ENCODE data around the gene GALM.

Gene GALM

DNA sequence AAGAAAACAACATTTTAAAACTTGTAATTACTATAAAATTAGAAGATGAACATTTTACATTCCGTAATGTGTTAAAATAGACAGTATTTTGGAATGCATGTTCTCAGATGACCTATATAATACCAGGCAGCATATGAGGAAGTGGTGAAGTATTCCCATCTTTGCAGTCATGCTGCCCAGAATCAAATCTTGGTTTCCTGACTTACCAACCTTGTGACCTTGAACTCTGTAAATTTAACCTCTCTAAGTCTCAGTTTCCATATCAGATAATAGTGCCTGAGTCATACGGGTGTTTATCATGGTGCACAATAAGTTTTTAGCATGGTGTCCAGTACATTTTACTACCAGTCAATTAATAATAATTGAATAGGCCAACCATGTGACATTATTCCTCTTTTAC lies 7.3 kb upstream of the GALM start:
- H3K27ac ChIP-seq (ENCODE audit: low read depth, low read length): no peak overlapping the region
- H3K9me2 ChIP-seq (replicated peaks; ENCODE audit: insufficient read depth, low read length): no peaks in the 10 kb centered on the region
- H3F3A ChIP-seq (ENCODE audit: insufficient read depth): no peaks in the 10 kb centered on the region
- no peaks in the 10 kb centered on the region for H3K79me2 ChIP-seq (ENCODE audit: insufficient read depth, low read length)
- H2AFZ ChIP-seq (ENCODE audit: low read depth, low read length, severe bottlenecking): no peak overlapping the region
- H3K36me3 ChIP-seq (ENCODE audit: low read length): no peaks in the 10 kb centered on the region
- no peaks in the 10 kb centered on the region for H4K20me1 ChIP-seq (ENCODE audit: low read depth, low read length)
- no peak overlapping the region for H3K4me2 ChIP-seq (ENCODE audit: low read depth, low read length, poor library complexity, severe bottlenecking)
- H3K4me3 ChIP-seq (ENCODE audit: insufficient read depth, low read length, poor library complexity, severe bottlenecking): no peak overlapping the region
- no peaks in the 10 kb centered on the region for H3K9me3 ChIP-seq (ENCODE audit: insufficient read depth, low read length)
- no peak overlapping the region for H3K9ac ChIP-seq (ENCODE audit: low read length)
- TF ChIP-seq EZH2phosphoT487 (conservative IDR thresholded peaks at IDR 0.05; ENCODE audit: low read length): no peak
- TF ChIP-seq, protein P1, sequence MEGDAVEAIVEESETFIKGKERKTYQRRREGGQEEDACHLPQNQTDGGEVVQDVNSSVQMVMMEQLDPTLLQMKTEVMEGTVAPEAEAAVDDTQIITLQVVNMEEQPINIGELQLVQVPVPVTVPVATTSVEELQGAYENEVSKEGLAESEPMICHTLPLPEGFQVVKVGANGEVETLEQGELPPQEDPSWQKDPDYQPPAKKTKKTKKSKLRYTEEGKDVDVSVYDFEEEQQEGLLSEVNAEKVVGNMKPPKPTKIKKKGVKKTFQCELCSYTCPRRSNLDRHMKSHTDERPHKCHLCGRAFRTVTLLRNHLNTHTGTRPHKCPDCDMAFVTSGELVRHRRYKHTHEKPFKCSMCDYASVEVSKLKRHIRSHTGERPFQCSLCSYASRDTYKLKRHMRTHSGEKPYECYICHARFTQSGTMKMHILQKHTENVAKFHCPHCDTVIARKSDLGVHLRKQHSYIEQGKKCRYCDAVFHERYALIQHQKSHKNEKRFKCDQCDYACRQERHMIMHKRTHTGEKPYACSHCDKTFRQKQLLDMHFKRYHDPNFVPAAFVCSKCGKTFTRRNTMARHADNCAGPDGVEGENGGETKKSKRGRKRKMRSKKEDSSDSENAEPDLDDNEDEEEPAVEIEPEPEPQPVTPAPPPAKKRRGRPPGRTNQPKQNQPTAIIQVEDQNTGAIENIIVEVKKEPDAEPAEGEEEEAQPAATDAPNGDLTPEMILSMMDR (IDR thresholded peaks at IDR 0.05; ENCODE audit: insufficient read depth, low read length, poor library complexity, severe bottlenecking): no peak
- no peaks in the 10 kb centered on the region for H3K27me3 ChIP-seq (ENCODE audit: low read length)

DNA sequence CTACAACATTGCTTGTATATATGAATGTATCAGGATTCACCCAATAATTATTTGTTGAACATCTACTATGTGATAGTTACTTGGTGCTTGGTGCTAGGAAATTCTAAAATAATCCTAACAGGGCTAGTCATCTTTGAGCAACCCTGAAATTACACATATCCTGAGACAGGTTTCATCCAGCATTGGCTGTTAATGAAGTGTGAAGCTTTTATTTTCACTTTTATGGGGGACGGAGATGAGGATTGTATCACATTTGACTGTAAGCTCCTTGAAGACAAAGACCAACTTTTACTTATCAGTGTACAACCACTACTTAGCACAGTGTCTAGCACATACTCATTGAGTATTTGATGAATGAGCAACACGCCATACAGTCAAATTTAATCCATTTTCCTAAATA lies 6.8 kb upstream of the GALM start:
- no peak for TF ChIP-seq EZH2phosphoT487 (conservative IDR thresholded peaks at IDR 0.05; ENCODE audit: low read length)
- TF ChIP-seq, protein P1 (IDR thresholded peaks at IDR 0.05; ENCODE audit: insufficient read depth, low read length, poor library complexity, severe bottlenecking): no peak
- Histone ChIP-seq H3K27me3 (ENCODE audit: low read length) (no peaks in the 10 kb centered on the region), H3K9ac (ENCODE audit: low read length) (no peak overlapping the region), H4K20me1 (ENCODE audit: low read depth, low read length) (no peaks in the 10 kb centered on the region), H3K9me3 (ENCODE audit: insufficient read depth, low read length) (no peaks in the 10 kb centered on the region), H3K79me2 (ENCODE audit: insufficient read depth, low read length) (no peaks in the 10 kb centered on the region), H3K4me3 (ENCODE audit: insufficient read depth, low read length, poor library complexity, severe bottlenecking) (no peak overlapping the region), H3K36me3 (ENCODE audit: low read length) (no peaks in the 10 kb centered on the region), H3K27ac (ENCODE audit: low read depth, low read length) (no peak overlapping the region), H3K4me2 (ENCODE audit: low read depth, low read length, poor library complexity, severe bottlenecking) (no peak overlapping the region), H3K9me2 (replicated peaks; ENCODE audit: insufficient read depth, low read length) (no peaks in the 10 kb centered on the region), H3F3A (ENCODE audit: insufficient read depth) (no peaks in the 10 kb centered on the region), H2AFZ (ENCODE audit: low read depth, low read length, severe bottlenecking) (no peak overlapping the region)

DNA sequence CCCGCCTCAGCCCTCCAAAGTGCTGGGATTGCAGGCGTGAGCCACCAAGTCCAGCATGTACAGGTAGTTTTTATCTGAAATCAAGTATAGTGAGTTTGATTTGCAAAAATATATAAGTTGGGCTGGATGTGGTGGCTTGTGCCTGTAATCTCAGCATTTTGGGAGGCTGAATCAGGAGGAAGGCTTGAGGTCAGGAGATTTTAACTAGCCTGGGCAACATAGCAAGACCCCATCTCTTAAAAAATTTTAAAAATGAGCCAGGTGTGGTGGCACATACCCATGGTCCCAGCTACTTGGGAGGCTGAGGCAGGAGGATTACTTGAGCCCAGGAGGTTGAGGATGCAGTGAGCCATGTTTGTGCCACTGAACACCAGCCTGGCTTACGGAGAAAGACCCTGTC lies 5.6 kb upstream of the GALM start:
- Histone ChIP-seq H3F3A (ENCODE audit: insufficient read depth) (no peaks in the 10 kb centered on the region), H3K36me3 (ENCODE audit: low read length) (no peaks in the 10 kb centered on the region), H3K79me2 (ENCODE audit: insufficient read depth, low read length) (no peaks in the 10 kb centered on the region), H3K9ac (ENCODE audit: low read length) (no peak overlapping the region), H3K4me3 (ENCODE audit: insufficient read depth, low read length, poor library complexity, severe bottlenecking) (no peak overlapping the region), H3K27ac (ENCODE audit: low read depth, low read length) (no peak overlapping the region), H2AFZ (ENCODE audit: low read depth, low read length, severe bottlenecking) (no peak overlapping the region), H3K9me2 (replicated peaks; ENCODE audit: insufficient read depth, low read length) (no peaks in the 10 kb centered on the region), H3K27me3 (ENCODE audit: low read length) (no peaks in the 10 kb centered on the region), H3K9me3 (ENCODE audit: insufficient read depth, low read length) (no peaks in the 10 kb centered on the region), H4K20me1 (ENCODE audit: low read depth, low read length) (no peaks in the 10 kb centered on the region), H3K4me2 (ENCODE audit: low read depth, low read length, poor library complexity, severe bottlenecking) (no peak overlapping the region)
- TF ChIP-seq, protein P1 (IDR thresholded peaks at IDR 0.05; ENCODE audit: insufficient read depth, low read length, poor library complexity, severe bottlenecking): no peak
- no peak for TF ChIP-seq EZH2phosphoT487 (conservative IDR thresholded peaks at IDR 0.05; ENCODE audit: low read length)

Measured in SU-DHL-6 (cell line).